GM18861 (cell line): Measurements from ENCODE around the gene PCP2.

ENCODE experiments used
- ATAC-seq: cut with Tn5 transposase; IDR thresholded peaks from one replicate; pipeline ENCODE4 v1.9.1; 2021; ENCODE audit not compliant: unreplicated experiment

PCP2 gene

GRCh38 chr19:7633698-7634097, at the start of gene PCP2:
Gene PCP2, minus strand, starts transcription at chr19:7633719. Its CDS starts 262 bp downstream, at chr19:7633457.
- ATAC-seq: no peak

GRCh38 chr19:7682175-7682855, 48.8 kb upstream of the PCP2 start:
- ATAC-seq: no peak

- ATAC-seq: no peak
These were observed 48.0 kb upstream of the PCP2 start for GRCh38 chr19:7681340-7682174.

GRCh38 chr19:7680606-7681339, 47.3 kb upstream of the PCP2 start, which contains the start of gene TRAPPC5:
Gene TRAPPC5, plus strand, starts transcription at chr19:7680833. Its CDS starts 1,421 bp downstream, at chr19:7682254.
- peak; percentile 50 for ATAC-seq

- ATAC-seq: no peak
These were observed 46.5 kb upstream of the PCP2 start for GRCh38 chr19:7679771-7680605.

- ATAC-seq: peak; percentile 41
These were observed 45.6 kb upstream of the PCP2 start for GRCh38 chr19:7678971-7679751.

- no peak for ATAC-seq
These were observed 44.3 kb upstream of the PCP2 start for GRCh38 chr19:7677669-7678311.

- ATAC-seq: no peak
These were observed 43.3 kb upstream of the PCP2 start, which contains the start of gene MCEMP1 for GRCh38 chr19:7676854-7677253. Gene MCEMP1, plus strand, starts transcription at chr19:7677090. Its CDS starts 31 bp downstream, at chr19:7677121.

- no peak for ATAC-seq
These were observed 42.9 kb upstream of the PCP2 start for GRCh38 chr19:7676376-7676775.

GRCh38 chr19:7674010-7675005, 40.8 kb upstream of the PCP2 start:
- ATAC-seq: no peak

- no peak for ATAC-seq
These were observed 39.0 kb upstream of the PCP2 start for GRCh38 chr19:7672522-7672921.

- no peak for ATAC-seq
These were observed 37.3 kb upstream of the PCP2 start for GRCh38 chr19:7670790-7671189.

GRCh38 chr19:7670150-7670783, 36.7 kb upstream of the PCP2 start:
- ATAC-seq: no peak

GRCh38 chr19:7669641-7670040, 36.1 kb upstream of the PCP2 start:
- no peak for ATAC-seq

- ATAC-seq: no peak
These were observed 35.3 kb upstream of the PCP2 start, which contains the start of gene RETN for GRCh38 chr19:7668842-7669241. Gene RETN, plus strand, starts transcription at chr19:7669049. Its CDS starts 278 bp downstream, at chr19:7669327.

GRCh38 chr19:7665076-7665475, 31.6 kb upstream of the PCP2 start:
- ATAC-seq: no peak

- ATAC-seq: no peak
These were observed 30.2 kb upstream of the PCP2 start for GRCh38 chr19:7663706-7664105.
